Endothelial cell of umbilical vein (primary cell): Measurements from ENCODE around the gene SFI1. TPM values are rescaled to one million over a fixed set of nuclear protein-coding genes. Genes with fewer than 3 reads are reported as not detected.

Experiments
- BruUV-seq: library from RNA; stranded (reverse); fragments of 400-500 nt; replicated peaks from 2 replicates; lab custom pipeline; 2021; lab: Mats Ljungman, UMichigan
- CTCF ChIA-PET: fragments of 300-600, 350-600 bp; sonication (Branson Sonifier 250); formaldehyde crosslinking; loops from one replicate; lab custom pipeline; 2021; ENCODE audit warnings: antibody characterized with exemption, inconsistent platforms; lab: Charles Lee
- POLR2A ChIA-PET: fragments of 300-600, 350-600 bp; sonication (Branson Sonifier 250); formaldehyde crosslinking; loops from one replicate; lab custom pipeline; 2021; ENCODE audit warnings: antibody characterized with exemption, inconsistent platforms; lab: Charles Lee
- DNase-seq: peaks from one replicate; pipeline ENCODE4 v3.0.0-alpha.2; 2011; ENCODE audit warnings: low read depth, low spot score
- FAIRE-seq: peaks from 2 replicates; lab custom pipeline; 2011; peaks lifted over from hg19 to GRCh38; lab: Jason Lieb, UNC
- H2AFZ ChIP-seq: 2 replicates; pipeline ENCODE4 v1.6.0; 2012; ENCODE audit warnings: low read depth, low read length, control low read depth, inconsistent platforms
- H3K27ac ChIP-seq: 2 replicates; pipeline ENCODE4 v1.5.1; 2011; ENCODE audit warnings: low read depth, mild to moderate bottlenecking, control low read depth, low read length, moderate library complexity; ENCODE audit not compliant: insufficient read depth
- H3K27me3 ChIP-seq, 2 experiments: 2 replicates each; pipeline versions ENCODE4 v1.6.0 to v1.6.1; 2011; ENCODE audit warnings: low read length in 2 of 2, mixed read lengths in 1 of 2; ENCODE audit not compliant: control insufficient read depth in 2 of 2, insufficient read depth in 2 of 2
- H3K36me3 ChIP-seq, 2 experiments: 2 replicates in 1 of 2; 3 replicates in 1 of 2; pipeline ENCODE4 v1.5.1; 2011; ENCODE audit warnings: low read length in 2 of 2, mild to moderate bottlenecking in 1 of 2, moderate library complexity in 1 of 2; ENCODE audit not compliant: control insufficient read depth in 2 of 2, insufficient read depth in 2 of 2; ENCODE audit errors: extremely low read depth in 1 of 2
- H3K4me1 ChIP-seq: 3 replicates; pipeline ENCODE4 v1.5.1; 2011; ENCODE audit warnings: mild to moderate bottlenecking, low read length; ENCODE audit not compliant: control insufficient read depth, insufficient read depth; ENCODE audit errors: extremely low read depth
- H3K4me2 ChIP-seq: 2 replicates; pipeline ENCODE4 v1.6.1; 2011; ENCODE audit warnings: low read length, control low read depth, mixed read lengths; ENCODE audit not compliant: insufficient read depth
- H3K4me3 ChIP-seq, 3 experiments: fragments of 200-600 bp in 1 of 3; sonication (generic), shearing (Covaris generic) in 1 of 3; replicated peaks in 1 of 3; 2 replicates each; pipeline ENCODE4 v1.5.1; 2011 to 2016; ENCODE audit warnings: control low read depth in 3 of 3, low read length in 3 of 3, mild to moderate bottlenecking in 2 of 3, inconsistent platforms in 1 of 3, low read depth in 1 of 3, moderate library complexity in 1 of 3; ENCODE audit not compliant: insufficient read depth in 1 of 3
- H3K79me2 ChIP-seq: 2 replicates; pipeline ENCODE4 v1.6.0; 2012; ENCODE audit warnings: low read length, inconsistent platforms; ENCODE audit not compliant: control insufficient read depth, insufficient read depth
- H3K9ac ChIP-seq: replicated peaks from 2 replicates; pipeline ENCODE3; 2011; ENCODE audit warnings: low read length, control low read depth; ENCODE audit not compliant: insufficient read depth; ENCODE audit errors: extremely low read depth
- H3K9me1 ChIP-seq: replicated peaks from 3 replicates; pipeline ENCODE4 v1.6.0; 2011; ENCODE audit warnings: mild to moderate bottlenecking, low read length; ENCODE audit not compliant: control insufficient read depth, insufficient read depth; ENCODE audit errors: extremely low read depth
- H3K9me3 ChIP-seq: replicated peaks from 2 replicates; pipeline ENCODE4 v1.5.1; 2012; ENCODE audit warnings: low read length, inconsistent platforms; ENCODE audit not compliant: control insufficient read depth, insufficient read depth
- H4K20me1 ChIP-seq: replicated peaks from 2 replicates; pipeline ENCODE3; 2011; ENCODE audit warnings: mild to moderate bottlenecking, low read length; ENCODE audit not compliant: control insufficient read depth, insufficient read depth; ENCODE audit errors: extremely low read depth
- EZH2 ChIP-seq: IDR thresholded peaks from 2 replicates; pipeline ENCODE4 v1.6.1; 2012; ENCODE audit warnings: borderline replicate concordance, low read depth, mild to moderate bottlenecking, moderate library complexity, low read length, inconsistent platforms; ENCODE audit not compliant: severe bottlenecking
- FOS ChIP-seq: IDR thresholded peaks from 2 replicates; pipeline ENCODE4 v1.6.1; 2011; ENCODE audit warnings: mild to moderate bottlenecking, low read length, moderate library complexity, borderline replicate concordance; ENCODE audit not compliant: insufficient read depth
- GATA2 ChIP-seq: IDR thresholded peaks from 2 replicates; pipeline ENCODE4 v1.7.0; 2011; ENCODE audit warnings: low read depth, mild to moderate bottlenecking, moderate library complexity, mixed read lengths, low read length; ENCODE audit not compliant: insufficient read length, insufficient read depth
- JUN ChIP-seq: IDR thresholded peaks from 2 replicates; pipeline ENCODE4 v1.6.1; 2011; ENCODE audit warnings: borderline replicate concordance, low read depth; ENCODE audit not compliant: insufficient read length, insufficient read depth
- MAX ChIP-seq: IDR thresholded peaks from 2 replicates; pipeline ENCODE4 v1.6.1; 2011; ENCODE audit not compliant: insufficient read depth, insufficient read length
- MYC ChIP-seq: IDR thresholded peaks from one replicate; pipeline ENCODE4 v1.6.1; 2011; ENCODE audit warnings: mild to moderate bottlenecking, low read depth, low read length
- POLR2A ChIP-seq: IDR thresholded peaks from 2 replicates; pipeline ENCODE4 v1.6.1; 2012; ENCODE audit warnings: low read depth, mild to moderate bottlenecking, control low read depth, low read length
- POLR2AphosphoS5 ChIP-seq: IDR thresholded peaks from 2 replicates; pipeline ENCODE4 v1.6.1; 2012; ENCODE audit warnings: low read depth, mild to moderate bottlenecking, control low read depth, low read length, moderate library complexity; ENCODE audit not compliant: insufficient read depth
- dilution Hi-C: fragments of 300-500 bp; cut with MboI; formaldehyde crosslinking; loops from one replicate; pipeline ENCODE4 v1.15.0; 2019; ENCODE audit warnings: low sequenced_read_pairs; ENCODE audit not compliant: extremely low pct_ligation_motif_present
- intact Hi-C: fragments of 100-400 bp; cut with micrococcal nuclease; formaldehyde crosslinking; loops from one replicate; pipeline ENCODE4 v1.10.0; 2022
- polyA plus RNA-seq, 4 experiments: library from polyadenylated mRNA; depleted of rRNA in 3 of 4; stranded (reverse) in 3 of 4; unstranded in 1 of 4; fragments of >200 nt; gene quantifications; 2 replicates each; pipeline versions ENCODE4 v1.2.1 to v1.2.3, GENCODE V29; 2011 to 2012; ENCODE audit warnings: missing spikeins in 1 of 4
- total RNA-seq: library from RNA; stranded (reverse); gene quantifications from 2 replicates; pipeline ENCODE4 v1.2.3, GENCODE V29; 2021
- TF ChIP-seq, protein P1 (sequence below), 2 donors: IDR thresholded peaks; 1 replicate in 1 of 2; 2 replicates in 1 of 2; pipeline ENCODE4 v1.5.1; 2011; ENCODE audit warnings: low read length in 2 of 2, mild to moderate bottlenecking in 2 of 2, moderate library complexity in 2 of 2, control low read depth in 1 of 2, inconsistent platforms in 1 of 2, low read depth in 1 of 2; ENCODE audit not compliant: insufficient read depth in 1 of 2; ENCODE audit errors: extremely low read depth in 1 of 2

SFI1 gene
- total and polyA plus RNA-seq, 2 donors (not counting 3 experiments of a cell fraction or from before 2014, with no cell fraction given) = 12.5 to 46.4 TPM

DNA sequence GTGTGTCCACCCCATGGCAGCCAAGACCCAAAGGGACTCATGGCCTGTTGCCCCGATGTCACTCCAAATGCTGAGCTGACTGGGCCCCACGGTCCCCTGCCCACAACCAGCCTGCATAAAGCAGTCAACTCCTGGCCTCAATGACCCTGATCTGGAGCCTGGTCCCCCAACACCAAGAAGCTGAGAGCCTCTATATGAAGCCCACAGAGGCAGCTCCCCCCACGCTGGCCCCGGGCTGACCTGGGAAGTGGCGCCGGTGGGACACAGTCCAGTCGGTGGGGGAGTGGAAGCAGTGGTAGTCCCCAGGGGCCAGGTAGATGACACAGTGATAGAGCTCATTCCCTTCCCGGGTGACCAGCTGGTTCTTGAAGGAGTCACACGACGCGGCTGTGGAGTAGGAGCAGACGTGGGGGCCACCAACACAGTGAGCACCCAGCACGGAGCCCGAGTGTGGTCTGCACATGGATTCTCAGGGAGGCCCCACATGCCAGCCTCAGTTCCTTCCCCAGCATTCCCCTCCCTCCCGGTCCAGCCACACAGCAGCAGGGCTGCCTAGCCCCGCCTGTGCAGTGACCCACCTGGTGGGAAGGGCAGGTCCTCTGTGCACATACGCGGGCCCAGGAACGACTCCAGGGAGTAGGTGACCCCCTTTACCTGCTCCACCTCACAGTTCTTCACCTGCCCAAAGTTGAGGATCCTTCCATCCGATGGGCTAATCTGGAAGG lies 124.6 kb downstream of the SFI1 start:
- no peaks in the 10 kb centered on the region for H3K9me3 ChIP-seq
- no peaks in the 10 kb centered on the region for H3K27me3 ChIP-seq
- H4K20me1 ChIP-seq = no peaks in the 10 kb centered on the region
- dilution Hi-C loops = no loop called here
- no peak for DNase-seq
- ChIA-PET POLR2A (interaction anchor here (1.6 kb wide), 1 partner anchor 9 kb away, joined by 4 read pairs; no protein-coding TSS in a partner anchor), CTCF (interaction anchor here (0.9 to 1.6 kb wide), 4 partner anchors 10 to 64 kb away, joined by 3 to 6 read pairs (median 4); no protein-coding TSS in a partner anchor)
- no peak overlapping the region for H3K4me3 ChIP-seq
- intact Hi-C loops = no loop called here
- no peak overlapping the region for H3K27ac ChIP-seq
- H3K36me3 ChIP-seq = peaks cover 2 to 40% of the 10 kb centered on the region in 2 experiments
- no peak overlapping the region for H2AFZ ChIP-seq
- no peak overlapping the region for H3K4me2 ChIP-seq
- TF ChIP-seq POLR2A (no peak), FOS (no peak), JUN (no peak), MAX (no peak), GATA2 (no peak), POLR2AphosphoS5 (no peak), MYC (no peak), EZH2 (no peak)
- TF ChIP-seq, protein P1, sequence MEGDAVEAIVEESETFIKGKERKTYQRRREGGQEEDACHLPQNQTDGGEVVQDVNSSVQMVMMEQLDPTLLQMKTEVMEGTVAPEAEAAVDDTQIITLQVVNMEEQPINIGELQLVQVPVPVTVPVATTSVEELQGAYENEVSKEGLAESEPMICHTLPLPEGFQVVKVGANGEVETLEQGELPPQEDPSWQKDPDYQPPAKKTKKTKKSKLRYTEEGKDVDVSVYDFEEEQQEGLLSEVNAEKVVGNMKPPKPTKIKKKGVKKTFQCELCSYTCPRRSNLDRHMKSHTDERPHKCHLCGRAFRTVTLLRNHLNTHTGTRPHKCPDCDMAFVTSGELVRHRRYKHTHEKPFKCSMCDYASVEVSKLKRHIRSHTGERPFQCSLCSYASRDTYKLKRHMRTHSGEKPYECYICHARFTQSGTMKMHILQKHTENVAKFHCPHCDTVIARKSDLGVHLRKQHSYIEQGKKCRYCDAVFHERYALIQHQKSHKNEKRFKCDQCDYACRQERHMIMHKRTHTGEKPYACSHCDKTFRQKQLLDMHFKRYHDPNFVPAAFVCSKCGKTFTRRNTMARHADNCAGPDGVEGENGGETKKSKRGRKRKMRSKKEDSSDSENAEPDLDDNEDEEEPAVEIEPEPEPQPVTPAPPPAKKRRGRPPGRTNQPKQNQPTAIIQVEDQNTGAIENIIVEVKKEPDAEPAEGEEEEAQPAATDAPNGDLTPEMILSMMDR (IDR thresholded peaks at IDR 0.05; ENCODE audit: extremely low read depth in 1 of 2, insufficient read depth in 1 of 2, low read depth in 1 of 2, low read length in 2 of 2) = no peak
- peaks cover 45% of the 10 kb centered on the region for H3K79me2 ChIP-seq
- FAIRE-seq = no peak
- H3K9me1 ChIP-seq = no peaks in the 10 kb centered on the region
- BruUV-seq = no TSS peak
- H3K9ac ChIP-seq = no peak overlapping the region
- H3K4me1 ChIP-seq = peaks cover 14% of the 10 kb centered on the region
